GM03348 (cell line): ENCODE results near the gene CDK19.

Experiments used
- DNase-seq: peaks from one replicate; pipeline ENCODE4 v3.0.0; 2012; ENCODE audit warnings: low spot score

The CDK19 gene

DNA sequence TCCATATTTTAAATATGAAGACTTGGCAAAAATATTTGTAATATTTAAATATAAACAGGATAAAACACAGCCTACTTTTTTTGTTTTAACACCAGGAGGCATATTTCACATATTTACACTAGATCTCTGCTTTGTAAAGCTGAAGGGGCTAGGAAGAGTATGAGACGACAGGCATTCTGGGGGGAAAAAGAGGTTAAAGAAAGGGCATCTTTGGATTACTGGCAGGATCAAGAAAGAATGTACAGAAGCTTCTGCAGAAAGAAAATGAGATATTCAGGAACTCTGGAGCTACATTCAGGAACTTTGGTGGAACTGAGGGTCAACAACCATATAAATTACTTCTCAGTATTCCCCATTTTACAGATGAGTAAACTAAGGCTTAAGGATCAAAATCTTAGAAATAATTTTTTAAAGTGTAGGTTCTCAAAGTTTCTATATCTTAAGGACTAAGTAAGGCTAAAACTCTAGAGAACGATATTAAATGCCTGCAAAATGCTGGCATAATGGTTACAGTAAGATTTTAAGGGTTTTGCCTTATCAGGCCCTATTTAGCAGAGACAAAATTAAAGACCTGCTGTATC lies 156.5 kb downstream of the CDK19 start:
- DNase-seq: no peak

DNA sequence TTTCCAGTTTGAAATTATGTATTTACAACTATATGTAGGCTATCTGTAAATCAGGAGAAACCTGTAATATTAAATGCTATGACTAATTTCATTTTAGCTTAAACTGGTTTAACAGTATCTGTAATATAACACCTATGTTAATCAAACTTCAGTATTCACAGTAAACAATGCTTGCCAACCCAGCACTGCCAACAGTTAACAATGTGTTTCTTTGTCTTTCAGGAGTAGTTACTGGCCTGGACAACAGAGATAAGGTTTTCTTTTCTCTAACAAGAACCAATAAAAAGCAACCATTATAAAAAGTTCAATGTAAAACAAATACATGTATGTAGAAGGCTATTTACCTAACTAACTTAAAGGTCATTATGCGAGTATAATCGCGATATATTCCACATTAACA lies 158.8 kb downstream of the CDK19 start:
- DNase-seq: no peak

DNA sequence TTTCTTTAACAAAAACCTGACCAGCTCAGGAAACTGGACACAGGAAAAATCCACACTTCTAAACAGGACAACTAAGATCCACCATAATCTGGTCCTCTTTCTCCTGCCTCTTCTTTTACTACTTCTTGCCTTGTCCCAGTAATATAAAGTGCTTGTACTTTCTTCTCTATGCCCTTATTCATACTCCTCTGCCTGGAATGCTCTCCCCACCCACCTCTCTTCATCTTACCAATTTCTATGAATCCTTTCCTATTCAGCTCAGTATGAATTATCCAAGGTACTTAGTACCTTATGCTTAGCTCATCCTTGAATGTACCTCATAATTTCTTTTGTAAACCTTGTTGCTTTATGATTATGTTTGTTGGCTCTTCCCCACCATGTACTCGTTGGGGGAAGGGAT lies 159.4 kb downstream of the CDK19 start:
- DNase-seq: no peak

DNA sequence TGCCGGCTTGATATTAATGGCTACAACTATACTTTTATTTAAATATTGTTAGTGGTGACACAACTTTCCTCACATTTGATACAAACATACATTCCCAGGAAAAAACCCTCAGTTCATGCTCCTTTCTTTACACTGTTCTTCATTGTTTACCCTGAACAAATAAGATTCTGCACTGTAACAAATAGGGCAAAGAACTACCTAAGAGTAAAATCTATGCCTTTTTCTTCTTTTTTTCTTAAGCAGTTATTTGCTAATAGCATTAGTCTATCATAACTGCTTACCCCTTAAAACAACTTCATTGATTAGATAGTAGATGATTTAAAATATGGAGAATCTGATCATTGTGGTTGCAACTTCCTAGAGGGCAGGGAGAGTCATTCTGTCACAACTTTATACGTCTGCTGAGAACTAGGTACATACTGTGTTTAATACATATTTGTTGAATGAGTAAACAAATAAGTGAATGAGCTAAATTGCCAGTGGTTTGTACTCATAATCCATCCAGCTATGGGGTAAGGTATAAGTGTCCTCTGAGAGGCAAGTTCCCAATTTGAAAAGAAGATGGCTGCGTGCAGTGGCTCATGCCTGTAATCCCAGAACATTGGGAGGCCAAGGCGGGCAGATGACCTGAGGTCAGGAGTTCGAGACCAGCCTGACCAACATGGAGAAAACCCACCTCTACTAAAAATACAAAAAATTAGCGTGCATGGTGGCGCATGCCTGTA lies 161.0 kb downstream of the CDK19 start:
- no peak for DNase-seq

DNA sequence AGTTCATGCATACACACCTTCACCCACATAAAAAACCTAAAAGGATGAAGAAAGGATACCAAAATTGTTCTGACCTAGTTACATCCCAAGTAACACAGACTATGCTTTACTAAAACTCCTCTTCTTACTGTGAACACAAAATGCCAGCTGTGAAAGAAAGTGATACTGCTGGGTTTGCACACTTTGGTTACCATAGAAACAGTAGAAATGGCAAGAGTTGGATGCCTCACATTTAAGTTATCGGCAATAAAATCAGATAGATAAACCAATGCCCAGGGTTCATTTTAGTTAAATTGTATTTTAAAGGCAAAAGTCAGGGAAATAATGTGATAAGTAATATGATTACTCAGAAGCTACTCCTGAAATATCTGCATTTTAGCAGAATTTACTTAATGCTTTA lies 161.9 kb downstream of the CDK19 start:
- DNase-seq: no peak

DNA sequence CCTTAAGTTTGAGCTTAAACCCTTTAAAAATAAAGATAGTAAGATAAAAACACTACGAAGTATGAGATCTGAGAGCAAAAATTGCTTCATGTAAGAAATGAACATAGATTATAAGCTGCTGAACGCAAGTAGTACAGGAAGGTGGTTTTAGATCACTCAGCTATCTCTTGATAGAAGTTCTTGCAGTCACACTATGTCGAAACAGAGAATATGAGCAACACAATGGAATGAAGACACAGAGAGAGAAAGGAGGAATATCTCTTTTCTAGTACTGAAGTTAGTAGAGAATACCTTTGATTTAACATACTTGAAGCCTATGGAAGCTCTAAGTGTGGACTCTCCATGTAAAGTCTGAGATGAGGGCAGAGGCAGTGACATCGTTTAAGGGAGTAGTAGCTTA lies 162.7 kb downstream of the CDK19 start:
- DNase-seq: no peak

DNA sequence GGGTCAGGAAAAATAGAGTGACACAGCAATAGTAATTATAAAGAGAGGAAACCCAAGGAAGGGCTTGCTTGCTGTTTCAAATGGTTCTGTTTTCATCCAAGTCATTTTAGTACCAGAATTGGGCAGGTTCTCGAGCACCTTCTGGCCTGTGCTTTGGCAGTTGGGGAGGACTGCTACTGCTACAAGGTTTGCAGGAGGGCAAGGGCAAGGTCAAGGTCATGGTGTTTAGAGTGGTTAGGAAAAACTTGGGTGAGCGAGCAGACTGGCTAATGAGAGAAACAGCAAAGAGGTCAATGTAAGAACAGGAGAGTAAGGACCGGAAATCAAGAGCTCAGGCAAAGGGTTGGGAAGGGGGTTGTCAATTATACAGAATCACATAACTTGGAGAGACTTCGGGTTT lies 164.5 kb downstream of the CDK19 start:
- no peak for DNase-seq

DNA sequence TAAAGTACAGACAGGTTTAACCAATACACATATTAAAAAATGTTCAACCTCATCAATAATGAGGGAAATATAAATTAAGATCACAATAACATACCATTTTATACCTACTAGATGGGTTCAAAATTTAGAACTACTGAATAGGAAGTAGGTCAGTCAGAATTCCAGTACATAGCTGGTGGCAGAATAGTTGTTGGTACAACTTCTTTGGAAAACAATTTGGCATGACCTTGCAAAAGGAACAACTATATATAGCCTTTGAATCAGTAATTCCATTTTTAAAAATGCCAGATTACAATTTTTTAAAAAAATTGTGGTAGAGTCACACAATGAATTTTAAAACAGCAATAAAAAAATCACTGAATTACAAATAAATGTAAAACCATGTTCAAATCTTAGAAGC lies 165.6 kb downstream of the CDK19 start:
- no peak for DNase-seq

DNA sequence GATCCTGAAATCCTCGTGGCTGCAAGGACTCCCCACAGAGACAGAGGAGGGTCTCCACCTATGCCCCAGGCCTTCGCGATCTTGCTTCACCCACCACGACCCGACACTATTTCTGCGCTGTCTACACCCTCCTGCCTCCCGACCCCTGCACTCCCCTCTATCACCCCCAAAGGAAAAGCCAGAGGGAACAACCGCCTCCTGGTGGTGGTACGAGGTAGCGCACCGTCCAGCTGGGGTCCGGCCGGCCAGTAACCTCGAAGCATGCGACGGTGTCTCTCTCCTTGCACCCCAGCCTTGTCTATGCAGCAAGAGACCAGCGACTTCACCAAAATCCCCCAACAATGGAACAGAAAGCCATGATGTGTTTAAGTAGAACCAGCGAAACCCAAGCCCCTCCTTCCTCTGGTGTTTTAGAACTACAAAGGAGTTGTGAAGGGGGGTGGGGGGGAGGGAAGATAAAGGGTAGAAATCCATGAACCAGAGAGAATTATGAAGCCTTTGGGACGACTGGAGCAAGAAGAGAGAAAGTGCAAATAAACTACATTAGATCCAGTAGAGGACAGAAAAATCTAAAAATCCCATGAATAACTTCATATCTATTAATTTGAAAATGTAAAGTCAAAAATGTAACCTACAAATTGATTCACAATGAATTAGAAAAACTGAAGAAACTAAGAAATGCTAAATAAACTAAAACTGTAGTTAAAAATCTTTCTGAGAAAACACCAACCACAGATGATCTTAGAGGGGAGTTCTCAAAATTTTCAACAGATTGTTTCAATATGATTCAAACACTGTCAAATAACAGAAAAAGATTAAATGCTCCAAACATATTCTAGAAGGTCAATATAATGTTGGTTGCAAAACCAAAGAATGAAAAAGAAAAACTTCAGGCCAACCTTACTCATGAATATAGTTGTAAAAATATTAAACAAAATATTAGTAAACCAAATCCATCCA lies 168.0 kb downstream of the CDK19 start:
- DNase-seq: no peak

DNA sequence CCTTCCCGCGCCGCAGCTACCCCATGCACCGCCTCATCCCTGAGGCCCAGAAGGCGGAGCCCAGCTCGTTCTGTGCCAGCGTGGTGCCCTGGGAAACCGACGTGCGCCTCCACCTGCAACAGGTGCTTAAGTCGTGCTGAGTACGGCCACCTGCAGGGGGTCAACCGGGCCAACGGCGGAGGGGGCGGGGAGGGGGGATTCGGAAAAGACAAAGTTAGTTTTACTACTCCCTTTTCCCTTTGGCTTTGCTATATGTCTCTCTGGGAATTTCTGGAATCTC lies 168.9 kb downstream of the CDK19 start:
- no peak for DNase-seq

DNA sequence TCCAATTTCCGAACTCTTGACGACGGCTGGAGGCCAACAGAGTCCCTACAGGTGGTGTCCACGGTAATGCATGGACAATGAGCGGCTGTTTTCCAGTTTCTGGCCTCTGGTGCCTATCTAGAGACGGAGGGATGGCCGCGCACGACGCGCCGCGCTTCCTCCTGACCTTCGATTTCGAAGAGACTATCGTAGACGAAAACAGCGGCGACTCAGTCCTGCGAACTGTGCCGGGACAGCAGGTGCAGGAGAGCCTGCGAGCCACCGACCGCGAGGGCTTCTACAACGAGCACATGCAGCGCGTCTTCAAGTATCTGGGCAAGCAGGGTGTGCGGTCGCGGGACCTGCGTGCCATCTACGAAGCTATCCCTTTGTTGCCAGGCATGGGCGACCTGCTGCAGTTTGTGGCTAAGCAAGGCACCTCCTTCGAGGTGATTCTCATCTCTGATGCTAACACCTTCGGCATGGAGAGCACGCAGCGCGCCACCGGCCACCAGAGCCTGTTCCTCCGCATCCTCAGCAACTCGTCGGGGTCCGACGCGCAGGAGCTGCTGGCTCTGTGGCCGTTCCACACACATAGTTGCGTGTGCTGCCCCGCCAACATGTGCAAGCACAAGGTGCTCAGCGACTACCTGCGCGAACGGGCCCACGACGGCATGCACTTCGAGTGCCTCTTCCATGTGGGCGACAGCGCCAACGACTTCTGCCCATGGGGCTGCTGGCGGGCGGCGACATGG lies 169.4 kb downstream of the CDK19 start:
- no peak for DNase-seq

DNA sequence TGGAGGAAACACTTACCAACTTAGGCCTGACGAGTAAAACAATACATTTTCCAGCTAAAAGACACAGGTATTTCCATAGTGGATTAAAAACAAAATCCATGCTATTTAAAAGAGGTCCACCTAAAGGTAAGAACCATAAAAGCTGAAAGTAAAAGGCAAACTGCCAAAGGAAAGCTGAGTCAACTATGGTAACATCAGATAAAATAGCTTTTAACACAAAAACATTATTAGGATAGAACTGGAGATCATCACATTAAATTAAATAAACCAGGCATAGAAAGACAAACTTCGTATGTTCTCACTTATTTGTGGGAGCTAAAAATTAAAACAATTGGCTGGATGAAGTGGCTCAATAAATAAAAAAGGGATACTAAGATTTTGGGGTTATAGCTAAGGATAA lies 172.1 kb downstream of the CDK19 start:
- no peak for DNase-seq

DNA sequence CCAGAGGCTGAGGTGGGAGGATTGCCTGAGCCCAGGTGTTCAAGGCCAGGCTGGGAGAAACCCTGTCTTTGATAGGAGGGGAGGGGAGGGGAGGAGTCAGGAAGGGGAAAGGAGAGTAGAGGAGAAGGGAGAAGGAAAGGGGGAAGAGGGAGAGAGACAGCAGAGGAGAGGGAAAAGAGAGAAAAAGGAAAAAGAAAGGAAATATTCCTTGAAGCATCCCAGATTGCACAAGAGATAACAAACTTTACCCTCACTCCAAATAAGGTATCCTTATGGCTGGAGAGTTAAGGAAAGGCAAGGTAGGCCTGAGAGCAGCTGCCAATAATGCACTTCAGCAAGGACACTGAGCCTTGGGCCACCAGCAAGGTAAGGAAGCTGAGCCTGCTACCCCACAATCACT lies 172.6 kb downstream of the CDK19 start:
- no peak for DNase-seq

DNA sequence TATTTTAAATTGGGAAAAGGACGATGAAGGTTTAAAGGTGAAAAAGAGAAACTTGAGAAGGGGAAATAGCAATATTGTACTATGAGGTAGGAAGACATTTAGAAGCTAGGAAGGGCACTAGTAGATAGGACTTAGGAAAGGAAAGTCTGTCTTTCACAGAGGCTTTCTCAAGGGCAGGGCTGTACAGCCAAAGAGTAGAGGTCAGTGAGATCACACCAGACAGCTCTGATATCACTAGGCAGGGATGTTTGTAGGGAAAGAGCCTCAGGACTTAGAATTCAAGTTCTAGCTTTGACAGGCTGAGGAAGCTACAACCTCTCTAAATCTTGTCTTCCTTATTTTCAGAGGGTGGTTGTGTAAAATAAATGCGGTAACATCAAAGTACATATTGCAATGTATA lies 178.5 kb downstream of the CDK19 start:
- DNase-seq: no peak

DNA sequence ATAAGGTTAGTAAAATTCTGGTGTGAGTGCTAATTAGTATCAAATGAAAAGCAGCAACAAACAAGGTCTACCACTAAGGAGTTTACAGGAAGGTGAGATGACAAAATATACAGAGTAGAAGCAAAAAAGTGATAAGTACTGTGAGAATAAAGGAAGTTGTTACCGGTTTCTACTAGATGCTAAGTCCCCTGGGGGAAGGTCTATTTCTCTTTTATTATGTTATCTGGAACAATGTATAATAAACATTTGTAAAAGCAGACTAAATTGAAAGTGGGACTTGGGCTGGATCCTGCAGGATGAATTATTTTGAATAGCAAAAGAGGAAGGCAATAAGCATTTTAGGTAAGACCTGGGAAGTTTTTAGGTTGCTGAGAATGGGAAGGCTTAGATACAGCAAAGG lies 180.2 kb downstream of the CDK19 start:
- no peak for DNase-seq

DNA sequence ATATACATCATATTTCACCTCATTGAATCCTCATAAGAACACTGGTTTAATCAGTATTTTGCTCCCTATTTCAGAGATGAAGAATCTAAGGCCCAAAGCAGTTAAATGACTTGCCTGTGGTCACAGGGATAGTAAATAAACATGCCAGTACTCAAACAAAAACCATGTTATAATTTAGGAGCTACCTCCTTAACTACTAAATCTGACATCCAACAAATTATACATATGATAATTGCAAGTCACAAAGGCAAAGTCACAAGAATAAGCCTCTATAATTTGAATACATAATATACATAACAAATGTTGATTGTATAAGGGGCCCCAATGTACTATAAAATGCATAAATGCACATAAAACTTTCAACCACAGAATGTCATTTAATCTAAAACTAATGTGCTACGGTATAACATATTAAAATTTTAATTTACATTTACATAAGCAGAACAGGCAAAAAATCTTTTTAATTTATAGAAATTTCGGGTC lies 181.5 kb downstream of the CDK19 start:
- no peak for DNase-seq

DNA sequence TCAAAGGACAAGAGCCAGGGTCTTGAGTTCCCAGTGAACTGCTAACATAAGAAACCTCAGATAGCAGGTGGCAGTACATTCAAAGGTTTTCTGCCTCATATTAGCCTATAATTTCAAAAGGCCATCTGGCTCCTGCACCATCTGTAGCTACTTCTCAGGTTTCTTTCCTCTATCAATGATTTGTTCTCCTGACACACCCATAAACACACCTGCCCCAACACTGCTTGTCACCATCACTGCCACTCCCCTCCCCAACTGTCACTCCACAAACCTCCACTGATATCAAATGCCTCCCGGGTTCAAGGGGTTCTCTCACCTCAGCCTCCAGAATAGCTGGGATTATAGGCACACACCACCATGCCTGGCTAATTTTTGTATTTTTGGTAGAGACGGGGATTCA lies 186.1 kb downstream of the CDK19 start:
- DNase-seq: no peak

DNA sequence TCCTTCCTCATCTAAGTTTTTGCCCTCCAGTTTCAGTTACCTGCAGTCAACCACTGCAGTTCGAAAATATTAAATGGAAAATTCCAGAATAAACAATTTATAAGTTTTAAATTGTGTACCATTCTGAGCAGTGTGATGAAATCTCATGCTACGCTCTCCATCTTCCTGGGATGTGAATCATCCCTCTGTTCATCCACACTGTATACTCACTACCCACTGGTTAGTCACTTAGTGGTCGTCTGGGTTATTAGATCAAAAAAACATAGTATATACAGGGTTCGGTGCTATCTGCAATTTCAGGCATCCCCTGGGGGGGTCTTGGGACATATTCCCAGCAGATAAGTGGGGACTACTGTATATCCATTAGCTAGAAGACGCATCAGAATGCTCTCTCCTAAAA lies 186.9 kb downstream of the CDK19 start:
- DNase-seq: peak; percentile 51

DNA sequence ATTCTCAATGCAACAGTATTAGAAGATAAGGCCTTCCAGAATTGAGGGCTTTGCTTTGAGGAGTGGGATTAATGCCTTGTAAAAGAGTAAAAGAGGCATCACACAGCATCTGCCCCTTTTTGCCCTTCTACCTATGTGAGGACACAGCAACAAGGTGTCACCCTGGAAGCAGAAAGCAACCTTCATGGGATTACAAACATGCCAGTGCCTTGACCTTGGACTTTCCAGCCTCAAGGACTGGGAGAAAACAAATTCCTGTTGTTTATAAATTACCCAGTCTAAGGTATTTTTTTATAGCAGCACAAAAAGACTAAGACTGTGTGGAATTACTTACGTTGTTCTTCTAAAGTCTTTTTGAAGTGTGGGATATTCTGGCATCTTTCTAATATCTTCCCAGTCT lies 188.8 kb downstream of the CDK19 start:
- no peak for DNase-seq

DNA sequence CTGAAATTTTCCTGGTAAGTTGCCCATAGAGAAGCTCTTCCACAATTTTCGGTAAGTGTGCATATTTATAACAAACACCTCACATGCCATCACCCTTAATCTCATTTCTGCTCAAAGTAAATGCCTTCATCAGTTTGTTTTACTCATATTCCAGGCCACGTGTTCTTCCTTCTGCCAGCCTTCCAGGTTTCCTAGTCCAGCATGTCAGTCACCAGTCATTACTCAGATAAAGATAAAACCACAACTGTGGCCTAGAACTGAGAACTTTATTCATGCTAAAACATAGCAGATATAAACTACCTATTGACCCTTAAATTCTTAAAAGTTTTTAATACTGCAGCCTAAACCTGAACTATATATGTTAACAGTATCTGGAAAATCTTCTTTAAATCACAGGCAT lies 189.4 kb downstream of the CDK19 start:
- peak; percentile 13 for DNase-seq

DNA sequence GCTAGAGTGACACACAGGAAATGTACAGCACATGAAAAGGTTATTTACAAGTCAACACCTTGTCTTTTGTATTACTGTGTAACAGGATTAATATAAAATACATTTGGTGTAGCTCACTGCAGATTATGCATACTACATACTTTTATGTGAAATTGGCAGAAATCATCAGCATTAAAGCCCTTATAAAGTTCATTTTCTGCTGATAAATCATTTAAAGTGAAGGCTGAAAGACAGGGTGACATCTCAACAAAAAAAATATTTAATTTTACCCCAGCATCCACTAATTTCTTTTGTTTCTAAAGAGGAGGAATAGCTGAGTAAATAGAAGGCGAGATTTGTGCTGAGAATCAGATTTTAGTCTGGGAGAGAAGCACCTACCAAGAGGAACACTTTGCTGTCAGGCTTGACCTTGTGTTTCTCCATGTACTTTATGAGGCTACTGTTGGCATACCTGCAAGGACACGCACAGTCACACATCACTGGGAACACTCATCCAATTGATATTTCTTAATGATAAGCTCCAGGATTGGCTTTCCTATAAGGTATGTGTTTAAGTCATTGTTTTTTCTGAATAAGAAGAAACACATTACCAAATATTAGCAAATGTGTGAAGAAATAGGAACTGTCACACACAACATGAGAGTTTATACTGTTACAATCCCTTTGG lies 192.2 kb downstream of the CDK19 start:
- DNase-seq: no peak

DNA sequence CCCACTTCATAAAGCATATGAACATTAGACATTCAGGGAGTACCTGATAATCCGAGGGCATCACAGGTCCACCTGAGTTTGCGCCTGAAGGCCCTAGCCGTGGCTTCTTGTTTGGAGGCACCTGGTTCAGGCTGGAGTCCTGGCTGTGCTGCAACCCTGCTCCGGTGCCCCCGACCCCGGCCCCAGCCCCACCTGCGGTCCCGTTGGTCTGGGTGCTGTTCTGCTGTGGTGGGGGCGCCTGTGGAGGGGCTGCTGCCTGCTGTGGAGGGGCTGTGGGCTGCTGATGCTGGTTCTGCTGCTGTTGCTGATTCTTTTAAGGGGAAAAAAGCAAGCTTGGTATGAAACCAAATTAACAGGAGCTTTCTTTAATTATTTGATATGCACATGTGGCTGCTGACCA lies 194.2 kb downstream of the CDK19 start:
- DNase-seq: no peak
